K562 (cell line): ENCODE results near the gene OR56A5. TPM values are rescaled to one million over a fixed set of nuclear protein-coding genes. Genes with fewer than 3 reads are reported as not detected.

Experiments
- ATAC-seq: fragments of 200-7000 bp; cut with Tn5 transposase; 3 replicates; pipeline ENCODE4 v1.9.1; 2020; ENCODE audit warnings: moderate library complexity
- Bru-seq: library from RNA; stranded (reverse); fragments of 400-500 nt; gene quantifications from one replicate; lab custom pipeline; 2021; lab: Mats Ljungman, UMichigan
- BruChase-seq, 2 experiments: library from RNA; stranded (reverse); fragments of 400-500 nt; gene quantifications; one replicate each; lab custom pipeline; 2021; lab: Mats Ljungman, UMichigan
- BruUV-seq: library from RNA; stranded (reverse); fragments of 400-500 nt; replicated peaks from 2 replicates; lab custom pipeline; 2021; lab: Mats Ljungman, UMichigan
- CTCF ChIA-PET: fragments of 300-600 bp; formaldehyde crosslinking; extraction: SDS; loops from one replicate; lab custom pipeline; 2021; ENCODE audit warnings: low intra/inter-chr PET ratio; lab: Yijun Ruan, JAX
- POLR2A ChIA-PET: fragments of 300-600, 350-650 bp; sonication (Branson Sonifier 250); formaldehyde crosslinking; extraction: SDS; loops from one replicate; lab custom pipeline; 2021; ENCODE audit warnings: antibody characterized with exemption, inconsistent platforms; lab: Yijun Ruan, JAX
- DNase-seq, 4 experiments: peaks; one replicate each; pipeline versions ENCODE4 v3.0.0 to v3.0.0-alpha.2; 2011 to 2018; ENCODE audit warnings: low spot score in 3 of 4, mixed read lengths in 3 of 4; ENCODE audit errors: extremely low read depth in 1 of 4
- FAIRE-seq: peaks from 2 replicates; lab custom pipeline; 2011; peaks lifted over from hg19 to GRCh38; lab: Jason Lieb, UNC
- H2AFZ ChIP-seq: 2 replicates; pipeline ENCODE4 v1.6.0; 2011; ENCODE audit warnings: low read depth, low read length, control low read depth, inconsistent platforms
- H3K27ac ChIP-seq: fragments of 200-600 bp; 3 replicates; pipeline ENCODE4 v1.8.0; 2011; ENCODE audit warnings: low read depth, mild to moderate bottlenecking, control low read depth, inconsistent platforms, low read length, moderate library complexity, mixed read lengths; ENCODE audit errors: extremely low read depth
- H3K27me3 ChIP-seq, 2 experiments: fragments of 300-600 bp in 1 of 2; 2 replicates in 1 of 2; 3 replicates in 1 of 2; pipeline versions ENCODE4 v1.6.0 to v1.8.0; 2011; ENCODE audit warnings: inconsistent platforms in 2 of 2, low read length in 2 of 2, mild to moderate bottlenecking in 1 of 2, mixed read lengths in 1 of 2, moderate library complexity in 1 of 2; ENCODE audit not compliant: control insufficient read depth in 2 of 2, insufficient read depth in 2 of 2
- H3K36me3 ChIP-seq: fragments of 300-600 bp; 3 replicates; pipeline ENCODE4 v1.8.0; 2011; ENCODE audit warnings: mild to moderate bottlenecking, low read length, inconsistent platforms; ENCODE audit not compliant: control insufficient read depth, insufficient read depth
- H3K4me1 ChIP-seq, 2 experiments: fragments of 200-600 bp in 1 of 2; replicated peaks in 1 of 2; 2 replicates in 1 of 2; 3 replicates in 1 of 2; pipeline versions ENCODE4 v1.5.1 to v1.8.0; 2011; ENCODE audit warnings: inconsistent platforms in 2 of 2, low read length in 2 of 2, mild to moderate bottlenecking in 1 of 2, mixed read lengths in 1 of 2, moderate library complexity in 1 of 2; ENCODE audit not compliant: control insufficient read depth in 2 of 2, insufficient read depth in 2 of 2
- H3K4me2 ChIP-seq: 2 replicates; pipeline ENCODE4 v1.6.1; 2011; ENCODE audit warnings: low read length, control low read depth, inconsistent platforms, mixed read lengths; ENCODE audit not compliant: insufficient read depth
- H3K4me3 ChIP-seq: fragments of 200-600 bp; sonication (generic), shearing (Covaris generic); 2 replicates; pipeline ENCODE4 v1.5.1; 2016; ENCODE audit warnings: control low read depth, inconsistent platforms
- H3K79me2 ChIP-seq: fragments of 200-600 bp; 3 replicates; pipeline ENCODE4 v1.8.0; 2011; ENCODE audit warnings: low read length, inconsistent platforms; ENCODE audit not compliant: control insufficient read depth, insufficient read depth
- H3K9ac ChIP-seq, 2 experiments: 2 replicates each; pipeline versions ENCODE4 v1.6.0 to v1.6.1; 2011; ENCODE audit warnings: low read depth in 2 of 2, low read length in 2 of 2, control low read depth in 1 of 2, inconsistent platforms in 1 of 2, mild to moderate bottlenecking in 1 of 2, mixed read lengths in 1 of 2; ENCODE audit not compliant: insufficient read depth in 1 of 2
- H3K9me1 ChIP-seq: one replicate; pipeline ENCODE4 v1.6.0; 2011; ENCODE audit warnings: inconsistent platforms, mild to moderate bottlenecking, low read length, moderate library complexity; ENCODE audit not compliant: control insufficient read depth, insufficient read depth
- H3K9me3 ChIP-seq: replicated peaks from 2 replicates; pipeline ENCODE4 v1.5.1; 2011; ENCODE audit warnings: low read depth, low read length, inconsistent platforms; ENCODE audit not compliant: control insufficient read depth, insufficient read depth
- H4K20me1 ChIP-seq: replicated peaks from 2 replicates; pipeline ENCODE4 v1.6.1; 2011; ENCODE audit warnings: low read length, inconsistent platforms, mixed read lengths; ENCODE audit not compliant: control insufficient read depth, insufficient read depth
- HDAC6 ChIP-seq: IDR thresholded peaks from 2 replicates; pipeline ENCODE4 v1.6.1; 2012; ENCODE audit warnings: low read depth, mild to moderate bottlenecking, control low read depth, inconsistent platforms, low read length, moderate library complexity
- SETDB1 ChIP-seq: IDR thresholded peaks from one replicate; pipeline ENCODE4 v1.6.1; 2012; ENCODE audit warnings: low read length, control low read depth, inconsistent platforms
- in situ Hi-C: fragments of 300-500 bp; cut with MboI; formaldehyde crosslinking; loops from 4 replicates; pipeline ENCODE4 v1.15.0; 2018; ENCODE audit warnings: inconsistent platforms, mixed read lengths
- intact Hi-C: fragments of 100-400 bp; cut with micrococcal nuclease; formaldehyde crosslinking; loops from 2 replicates; pipeline ENCODE4 v1.14.2; 2022
- long read RNA-seq, 3 experiments: library from polyadenylated mRNA in 2 of 3; library from RNA in 1 of 3; unstranded in 2 of 3; stranded (forward) in 1 of 3; transcript quantifications; one replicate each; pipeline ENCODE4 v2.0.0, GENCODE V29; 2019 to 2022
- polyA minus RNA-seq, 3 experiments: library from RNA; depleted of rRNA, polyadenylated mRNA; stranded (reverse); fragments of >200 nt; gene quantifications; 2 replicates each; pipeline ENCODE4 v1.2.3, GENCODE V29; 2011
- polyA plus RNA-seq, 8 experiments: library from polyadenylated mRNA; depleted of rRNA in 4 of 8; stranded (reverse) in 5 of 8; unstranded in 3 of 8; fragments of >200 nt; fragmentation: Nextera tagmentation in 2 of 8; fragmentation: Illumina TruSeq in 1 of 8; extraction: Ambion mirVana in 2 of 8; extraction: Trizol in 1 of 8; gene quantifications; 2 replicates each; pipeline versions ENCODE4 v1.2.1 to v1.2.3, GENCODE V29; 2011 to 2014; ENCODE audit warnings: inconsistent platforms in 1 of 8, missing spikeins in 1 of 8
- total RNA-seq, 7 experiments: library from RNA; depleted of rRNA in 6 of 7; stranded (reverse); fragments of >200 nt in 6 of 7; fragmentation: Illumina TruSeq in 2 of 7; extraction: Trizol in 2 of 7; gene quantifications; 2 replicates each; pipeline versions ENCODE4 v1.2.1 to v1.2.3, GENCODE V29; 2011 to 2021; ENCODE audit warnings: low replicate concordance in 1 of 7
- TF ChIP-seq, protein P1 (sequence below): fragments of 450-650 bp; conservative IDR thresholded peaks from 2 replicates; pipeline ENCODE4 v1.6.1; 2016; ENCODE audit warnings: missing genetic modification characterization, low read depth, mild to moderate bottlenecking, control low read depth, missing compliant biosample characterization

The OR56A5 gene
- not detected in 2 replicates for total RNA-seq (2011; cell fraction: chromatin; rRNA removed; ENCODE audit: low replicate concordance)
- total RNA-seq (2011; cell fraction: nucleolus; rRNA removed), result not detected in 2 replicates
- total RNA-seq (2011; cell fraction: nucleoplasm; rRNA removed), result not detected in 2 replicates
- total RNA-seq (2014; rRNA removed) (not detected in 2 replicates), total RNA-seq (2014; rRNA removed; fragmentation: Illumina TruSeq; extraction: Trizol) (not detected in 2 replicates), total RNA-seq (2015; rRNA removed; fragmentation: Illumina TruSeq; extraction: Trizol) (not detected in 2 replicates), total RNA-seq (2021) (not detected in 2 replicates), polyA plus RNA-seq (2011; rRNA removed) (not detected in 2 replicates), polyA plus RNA-seq (2014; fragmentation: Illumina TruSeq; extraction: Trizol) (not detected in 2 replicates), polyA plus RNA-seq (2014; fragmentation: Nextera tagmentation; extraction: Ambion mirVana) (not detected), polyA plus RNA-seq (2014; rRNA removed) (not detected in 2 replicates), polyA minus RNA-seq (2011; rRNA and poly(A)+ RNA removed) (0.39 TPM in 1 of 2 replicates, not detected in the other), Bru-seq, nascent RNA (not detected), BruChase-seq, experiment 1, labeled RNA remaining after a 2-hour chase (not detected), BruChase-seq, experiment 2, labeled RNA remaining after a 6-hour chase (not detected)
- not detected in 2 replicates for polyA plus RNA-seq (2011; cell fraction: cytosol; rRNA removed)
- not detected in 2 replicates for polyA plus RNA-seq (2011; cell fraction: nucleus; rRNA removed)
- polyA plus RNA-seq (2012), result not detected in 2 replicates
- not detected in 2 replicates for polyA minus RNA-seq (2011; cell fraction: cytosol; rRNA and poly(A)+ RNA removed)
- not detected in 2 replicates for polyA minus RNA-seq (2011; cell fraction: nucleus; rRNA and poly(A)+ RNA removed)
- long read RNA-seq, experiment 1, result 0 reads
- long read RNA-seq, experiment 2, result 0 reads
- long read RNA-seq, experiment 3, result 0 reads

- ATAC-seq, result no peak
- ChIA-PET POLR2A (interaction anchor here (0.8 kb wide), 1 partner anchor 66 kb away, joined by 3 read pairs; no protein-coding TSS in a partner anchor), CTCF (no interaction called here)
- no peak within 1 kb of the TSS for H3K9ac ChIP-seq
- H3K9me1 ChIP-seq, result no peaks in the 10 kb centered on the region
- no peak within 1 kb of the TSS for H3K27ac ChIP-seq
- no peaks in the 10 kb centered on the region for H3K79me2 ChIP-seq
- H3K4me2 ChIP-seq, result no peak within 1 kb of the TSS
- no peak for FAIRE-seq
- BruUV-seq, result no TSS peak
- 0 out of 2 replicates have a peak, but pooled peaks cover 1% of the 10 kb centered on the region for H3K9me3 ChIP-seq
- in situ Hi-C loops, result no loop called here
- no peaks in the 10 kb centered on the region for H4K20me1 ChIP-seq
- H2AFZ ChIP-seq, result no peak within 1 kb of the TSS
- no peaks in the 10 kb centered on the region for H3K36me3 ChIP-seq
- no peak for DNase-seq
- intact Hi-C loops, result no loop called here
- H3K4me3 ChIP-seq, result no peak within 1 kb of the TSS
- H3K4me1 ChIP-seq, result no peaks in the 10 kb centered on the region
- peaks cover 0 to 7% of the 10 kb centered on the region in 2 experiments; a peak in 2 of 5 replicates for H3K27me3 ChIP-seq
- TF ChIP-seq, protein P1, sequence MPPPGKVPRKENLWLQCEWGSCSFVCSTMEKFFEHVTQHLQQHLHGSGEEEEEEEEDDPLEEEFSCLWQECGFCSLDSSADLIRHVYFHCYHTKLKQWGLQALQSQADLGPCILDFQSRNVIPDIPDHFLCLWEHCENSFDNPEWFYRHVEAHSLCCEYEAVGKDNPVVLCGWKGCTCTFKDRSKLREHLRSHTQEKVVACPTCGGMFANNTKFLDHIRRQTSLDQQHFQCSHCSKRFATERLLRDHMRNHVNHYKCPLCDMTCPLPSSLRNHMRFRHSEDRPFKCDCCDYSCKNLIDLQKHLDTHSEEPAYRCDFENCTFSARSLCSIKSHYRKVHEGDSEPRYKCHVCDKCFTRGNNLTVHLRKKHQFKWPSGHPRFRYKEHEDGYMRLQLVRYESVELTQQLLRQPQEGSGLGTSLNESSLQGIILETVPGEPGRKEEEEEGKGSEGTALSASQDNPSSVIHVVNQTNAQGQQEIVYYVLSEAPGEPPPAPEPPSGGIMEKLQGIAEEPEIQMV, result no peak
- TF ChIP-seq HDAC6, result no peak
- no peak for TF ChIP-seq SETDB1
Measured at GRCh38 chr11:5968394-5968793, at the start of gene OR56A5. Gene OR56A5 (minus strand): TSS chr11:5968494. CDS start chr11:5968494, 0 bp downstream.
